Tibial nerve (tissue), 4 donors: ENCODE measurements around the gene MRTFA. TPM values are rescaled to one million over a fixed set of nuclear protein-coding genes. Genes with fewer than 3 reads are reported as not detected.

Experiments used
- DNase-seq, 2 donors: peaks; one replicate each; pipeline ENCODE4 v3.0.0-alpha.2; 2019; ENCODE audit warnings: low spot score in 2 of 2
- H3K27ac ChIP-seq, 4 donors: fragments of 200-600 bp; sonication (generic) in 3 of 4; one replicate each; pipeline ENCODE4 v1.5.1; 2017 to 2019; ENCODE audit warnings: mild to moderate bottlenecking in 1 of 4
- H3K27me3 ChIP-seq, 2 donors: fragments of 200-600 bp; sonication (generic) in 1 of 2; one replicate each; pipeline versions ENCODE4 v1.5.1 to v1.6.0; 2017 to 2019
- H3K36me3 ChIP-seq, 3 donors: fragments of 200-600 bp; sonication (generic); one replicate each; pipeline ENCODE4 v1.5.1; 2018 to 2019
- H3K4me1 ChIP-seq, 4 donors: fragments of 200-600 bp; sonication (generic) in 3 of 4; one replicate each; pipeline ENCODE4 v1.5.1; 2017 to 2019
- H3K4me3 ChIP-seq, 4 donors: fragments of 200-600 bp; sonication (generic) in 3 of 4; one replicate each; pipeline ENCODE4 v1.5.1; 2017 to 2019; ENCODE audit warnings: mild to moderate bottlenecking in 1 of 4, moderate library complexity in 1 of 4
- H3K9me3 ChIP-seq, 4 donors: fragments of 200-600 bp; sonication (generic) in 3 of 4; one replicate each; pipeline ENCODE4 v1.5.1; 2017 to 2019
- EP300 ChIP-seq, 2 donors: sonication (generic); formaldehyde crosslinking; IDR thresholded peaks; one replicate each; pipeline ENCODE4 v1.6.1; 2017; ENCODE audit warnings: antibody characterized with exemption in 2 of 2, mild to moderate bottlenecking in 1 of 2
- POLR2A ChIP-seq, 2 donors: fragments of 450-650 bp; IDR thresholded peaks; one replicate each; pipeline ENCODE4 v1.6.1; 2017; ENCODE audit warnings: antibody characterized with exemption in 2 of 2, mild to moderate bottlenecking in 2 of 2, moderate library complexity in 2 of 2
- WGBS, 2 donors: methylation state at CpG; one replicate each; pipeline ENCODE4 v1.1.5; 2018; 5-methylcytosine and 5-hydroxymethylcytosine counted together
- total RNA-seq, 4 donors: library from RNA; depleted of rRNA; stranded (reverse); fragments of >200 nt; gene quantifications; one replicate each; pipeline ENCODE4 v1.1.0, GENCODE V29; 2016
- TF ChIP-seq, protein P1 (sequence below), 5 experiments: fragments of 200-600 bp in 3 of 5; fragments of 450-650 bp in 2 of 5; sonication (generic) in 3 of 5; IDR thresholded peaks; one replicate each; pipeline ENCODE4 v1.5.1; 2016 to 2019; ENCODE audit warnings: antibody characterized with exemption in 5 of 5, mild to moderate bottlenecking in 3 of 5, moderate library complexity in 2 of 5

The MRTFA gene
- total RNA-seq, 4 donors from 2014 or later: 69.7 to 119 (median 104) TPM

DNA sequence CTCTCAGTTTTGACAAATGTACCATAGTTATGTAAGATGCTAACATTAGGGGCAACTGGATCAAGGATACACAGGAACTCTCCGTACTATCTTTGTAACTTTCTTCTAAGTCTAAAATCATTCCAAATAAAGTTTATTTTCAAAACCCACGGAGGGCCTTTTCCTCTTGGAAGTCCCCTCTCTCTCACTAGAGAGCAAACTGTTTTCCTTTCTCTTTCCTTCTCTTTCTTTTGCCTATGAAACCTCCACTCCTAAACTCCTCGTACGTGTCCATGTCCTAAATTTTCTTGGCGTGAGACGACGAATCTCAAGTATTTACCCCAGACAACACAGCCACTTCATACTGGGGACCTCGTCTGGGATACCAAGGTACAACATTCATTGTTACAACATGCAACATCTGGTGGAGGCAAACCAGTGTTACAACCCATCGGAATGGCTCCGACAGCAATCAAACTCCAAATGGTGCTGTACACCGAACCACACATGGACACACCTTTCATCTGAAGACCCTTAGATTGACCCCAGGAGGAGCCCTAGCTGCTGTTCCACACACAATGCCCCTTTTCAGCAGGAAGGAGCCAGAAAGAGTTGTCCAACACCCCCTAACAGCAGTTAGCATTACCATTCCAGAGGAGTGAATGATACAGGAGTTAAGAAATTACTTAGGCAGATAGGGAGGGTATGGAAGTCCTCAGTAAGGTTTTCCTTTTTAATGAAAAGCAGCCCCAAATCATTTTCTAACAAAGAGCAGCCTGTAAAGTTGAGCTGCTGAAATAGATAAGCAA lies 158.0 kb downstream of the MRTFA start:
- no peak for DNase-seq
- WGBS, 2 donors: 74 to 80% methylated on average over 11 of the region's 11 CpGs
- Histone ChIP-seq H3K4me1 (peaks cover 0 to 44% (median 8%) of the 10 kb centered on the region in 4 donors), H3K9me3 (no peaks in the 10 kb centered on the region), H3K27ac (no peak overlapping the region), H3K36me3 (peaks cover 0 to 6% (median 0%) of the 10 kb centered on the region in 3 donors), H3K4me3 (no peak overlapping the region), H3K27me3 (no peaks in the 10 kb centered on the region)
- TF ChIP-seq, protein P1, sequence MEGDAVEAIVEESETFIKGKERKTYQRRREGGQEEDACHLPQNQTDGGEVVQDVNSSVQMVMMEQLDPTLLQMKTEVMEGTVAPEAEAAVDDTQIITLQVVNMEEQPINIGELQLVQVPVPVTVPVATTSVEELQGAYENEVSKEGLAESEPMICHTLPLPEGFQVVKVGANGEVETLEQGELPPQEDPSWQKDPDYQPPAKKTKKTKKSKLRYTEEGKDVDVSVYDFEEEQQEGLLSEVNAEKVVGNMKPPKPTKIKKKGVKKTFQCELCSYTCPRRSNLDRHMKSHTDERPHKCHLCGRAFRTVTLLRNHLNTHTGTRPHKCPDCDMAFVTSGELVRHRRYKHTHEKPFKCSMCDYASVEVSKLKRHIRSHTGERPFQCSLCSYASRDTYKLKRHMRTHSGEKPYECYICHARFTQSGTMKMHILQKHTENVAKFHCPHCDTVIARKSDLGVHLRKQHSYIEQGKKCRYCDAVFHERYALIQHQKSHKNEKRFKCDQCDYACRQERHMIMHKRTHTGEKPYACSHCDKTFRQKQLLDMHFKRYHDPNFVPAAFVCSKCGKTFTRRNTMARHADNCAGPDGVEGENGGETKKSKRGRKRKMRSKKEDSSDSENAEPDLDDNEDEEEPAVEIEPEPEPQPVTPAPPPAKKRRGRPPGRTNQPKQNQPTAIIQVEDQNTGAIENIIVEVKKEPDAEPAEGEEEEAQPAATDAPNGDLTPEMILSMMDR (IDR thresholded peaks at IDR 0.05): no peak
- TF ChIP-seq POLR2A (IDR thresholded peaks at IDR 0.05) (no peak), EP300 (IDR thresholded peaks at IDR 0.05) (no peak)

DNA sequence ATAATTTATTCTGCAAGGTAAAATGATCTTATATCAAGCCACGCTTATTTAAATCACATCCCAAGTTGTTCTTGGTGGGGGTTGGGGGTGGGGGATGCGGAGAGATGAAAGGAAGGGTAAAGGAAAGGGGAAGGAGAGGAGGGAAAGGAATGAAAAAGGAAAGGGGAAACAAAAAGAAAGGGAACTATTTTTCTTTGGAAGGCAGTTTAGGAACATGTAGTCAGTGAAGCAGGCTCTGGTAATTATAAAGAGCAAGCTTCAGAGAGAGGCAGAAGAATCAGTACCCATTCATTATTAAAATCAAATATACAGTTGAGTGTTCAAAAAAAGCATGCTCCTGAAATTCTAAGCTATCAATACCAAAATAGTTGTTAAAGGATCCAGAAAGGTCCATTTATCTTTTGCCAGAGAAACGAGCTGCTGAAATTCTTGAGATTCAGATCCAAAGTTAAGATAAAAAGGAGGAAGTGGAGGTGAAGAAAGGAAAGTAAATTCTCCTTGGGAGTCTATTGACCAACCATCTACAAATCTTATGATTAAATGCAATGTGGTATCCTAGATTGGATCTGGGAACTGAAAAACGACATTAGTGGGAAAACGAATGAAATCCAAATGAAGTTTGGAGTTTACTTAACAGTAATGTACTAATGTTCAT lies 158.7 kb downstream of the MRTFA start:
- TF ChIP-seq POLR2A (IDR thresholded peaks at IDR 0.05): no peak
- WGBS, 2 donors: 50 to 56% methylated on average over 5 of the region's 5 CpGs
- Histone ChIP-seq H3K27ac (no peak overlapping the region), H3K9me3 (no peaks in the 10 kb centered on the region), H3K27me3 (no peaks in the 10 kb centered on the region), H3K4me1 (peaks cover 0 to 42% (median 8%) of the 10 kb centered on the region in 4 donors), H3K4me3 (no peak overlapping the region), H3K36me3 (peaks cover 0 to 6% (median 0%) of the 10 kb centered on the region in 3 donors)
- DNase-seq: no peak

DNA sequence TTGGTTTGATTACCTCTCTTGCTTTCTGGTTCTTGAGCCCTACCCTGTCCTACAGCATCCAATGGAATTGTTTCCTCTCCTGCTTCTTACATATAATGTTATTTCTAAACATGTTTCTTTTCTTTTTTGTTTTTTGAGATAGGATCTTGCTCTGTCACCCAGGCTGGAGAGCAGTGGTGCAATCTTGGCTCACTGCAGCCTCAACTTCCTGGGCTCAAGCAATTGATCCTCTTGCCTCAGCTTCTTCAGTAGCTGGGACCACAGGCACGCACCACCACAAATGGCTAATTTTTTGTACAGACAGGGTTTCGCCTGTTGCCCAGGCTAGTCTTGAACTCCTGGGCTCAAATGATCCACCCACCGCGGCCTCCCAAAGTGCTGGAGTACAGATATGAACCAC lies 160.2 kb downstream of the MRTFA start:
- Histone ChIP-seq H3K27me3 (no peaks in the 10 kb centered on the region), H3K4me3 (no peak overlapping the region), H3K36me3 (peaks cover 0 to 6% (median 0%) of the 10 kb centered on the region in 3 donors), H3K27ac (no peak overlapping the region), H3K4me1 (peaks cover 0 to 32% (median 8%) of the 10 kb centered on the region in 4 donors), H3K9me3 (no peaks in the 10 kb centered on the region)
- TF ChIP-seq POLR2A (IDR thresholded peaks at IDR 0.05): no peak
- TF ChIP-seq EP300 (IDR thresholded peaks at IDR 0.05): no peak
- TF ChIP-seq, protein P1 (IDR thresholded peaks at IDR 0.05): no peak
- no peak for DNase-seq
- WGBS, 2 donors: 95 to 99% methylated on average over 4 of the region's 4 CpGs

DNA sequence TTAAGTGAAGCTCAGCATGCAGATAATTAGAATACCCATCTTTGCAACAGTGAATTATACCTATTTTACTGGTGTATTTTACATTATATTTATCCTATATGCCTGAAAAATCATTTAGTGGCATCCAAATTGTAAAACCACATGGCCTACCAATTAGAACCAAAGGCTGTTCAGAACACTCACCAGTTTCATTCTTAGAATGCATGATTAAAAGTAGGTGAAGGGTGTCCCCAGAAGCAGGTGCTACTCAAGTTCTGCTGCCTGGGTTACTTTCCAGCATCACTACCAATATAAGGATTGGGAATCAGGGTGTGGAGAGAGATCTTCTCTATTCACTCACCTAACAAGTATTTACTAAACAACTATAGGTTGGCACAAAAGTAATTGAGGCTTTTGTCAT lies 162.8 kb downstream of the MRTFA start:
- Histone ChIP-seq H3K36me3 (peaks cover 0 to 6% (median 0%) of the 10 kb centered on the region in 3 donors), H3K4me1 (peaks cover 0 to 25% (median 8%) of the 10 kb centered on the region in 4 donors)

DNA sequence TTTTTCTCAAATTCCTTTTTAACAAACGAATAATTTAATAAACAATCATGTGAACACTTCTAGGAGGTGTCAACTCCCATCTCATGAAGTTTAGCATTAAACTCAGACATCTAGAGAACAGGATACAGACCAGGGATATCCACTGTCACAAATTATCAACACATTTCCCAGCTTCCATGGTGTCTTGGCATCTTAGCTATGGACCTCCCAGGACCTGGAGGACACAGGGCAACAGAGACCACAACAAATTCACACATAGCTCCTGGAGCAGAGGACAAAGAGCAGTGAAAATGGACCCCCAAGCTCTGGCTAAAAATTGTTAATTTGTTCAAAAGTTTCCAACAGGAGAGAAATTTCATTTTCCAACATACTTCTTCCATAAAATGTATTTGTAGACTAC lies 163.9 kb downstream of the MRTFA start:
- H3K27me3 ChIP-seq: no peaks in the 10 kb centered on the region
- no peak overlapping the region for H3K4me3 ChIP-seq
- peaks cover 0 to 17% (median 6%) of the 10 kb centered on the region in 4 donors for H3K4me1 ChIP-seq
- no peak for TF ChIP-seq EP300 (IDR thresholded peaks at IDR 0.05)
- TF ChIP-seq POLR2A (IDR thresholded peaks at IDR 0.05): no peak
- TF ChIP-seq, protein P1 (IDR thresholded peaks at IDR 0.05): no peak
- 70 to 76% methylated on average over 1 of the region's 1 CpG for WGBS, 2 donors
- H3K36me3 ChIP-seq: peaks cover 0 to 6% (median 0%) of the 10 kb centered on the region in 3 donors
- no peak for DNase-seq
- no peak overlapping the region for H3K27ac ChIP-seq
- no peaks in the 10 kb centered on the region for H3K9me3 ChIP-seq

More for the DNA sequence above, 162.8 kb downstream of the MRTFA start:
- DNase-seq: no peak
- no peak overlapping the region for H3K4me3 ChIP-seq
- H3K27me3 ChIP-seq: no peaks in the 10 kb centered on the region
- TF ChIP-seq POLR2A (IDR thresholded peaks at IDR 0.05): no peak
- TF ChIP-seq, protein P1 (IDR thresholded peaks at IDR 0.05): no peak
- no peak for TF ChIP-seq EP300 (IDR thresholded peaks at IDR 0.05)
- H3K9me3 ChIP-seq: no peaks in the 10 kb centered on the region
- no peak overlapping the region for H3K27ac ChIP-seq
